Glomerular endothelial cell (primary cell): ENCODE results near the gene HOXD9. TPM values are rescaled to one million over a fixed set of nuclear protein-coding genes. Genes with fewer than 3 reads are reported as not detected.

Experiments
- total RNA-seq: library from RNA; depleted of rRNA; stranded (reverse); fragments of >200 nt; gene quantifications from 2 replicates; pipeline ENCODE4 v1.2.3, GENCODE V29; 2015

HOXD9 gene
- total RNA-seq, 1 donor from 2014 or later, result 7.6 TPM

Other genes starting within 250 kb of the HOXD9 start
- gene LNPK, start 120.5 kb upstream of the HOXD9 start, total RNA-seq, result 6.8 and 8.4 TPM in 2 replicates
- gene EVX2, start 38.8 kb upstream of the HOXD9 start, total RNA-seq, result not detected in 2 replicates
- gene HOXD13, start 30.0 kb upstream of the HOXD9 start, total RNA-seq, result not detected in 2 replicates
- not detected in 2 replicates for gene HOXD12, start 22.9 kb upstream of the HOXD9 start, total RNA-seq
- 2.2 and 2.5 TPM in 2 replicates for gene HOXD11, start 15.4 kb upstream of the HOXD9 start, total RNA-seq
- gene HOXD10, start 5.9 kb upstream of the HOXD9 start, total RNA-seq, result 1.3 and 2.0 TPM in 2 replicates
- gene HOXD8, start 7.0 kb downstream of the HOXD9 start, total RNA-seq, result 14.2 and 18.9 TPM in 2 replicates
- gene HOXD4, start 28.8 kb downstream of the HOXD9 start, total RNA-seq, result 5.5 and 12.4 TPM in 2 replicates
- 5.3 and 7.2 TPM in 2 replicates for gene HOXD3, start 34.6 kb downstream of the HOXD9 start, total RNA-seq
- gene HOXD1, start 65.9 kb downstream of the HOXD9 start, total RNA-seq, result 19.0 and 38.6 TPM in 2 replicates
- 46.3 and 48.2 TPM in 2 replicates for gene MTX2, start 146.7 kb downstream of the HOXD9 start, total RNA-seq